Body of pancreas (tissue), 4 donors: Measurements from ENCODE around the gene CCDC66.

ENCODE experiments used
- CTCF ChIP-seq, 7 experiments: fragments of 450-650 bp in 4 of 7; fragments of 200-600 bp in 3 of 7; sonication (generic) in 3 of 7; IDR thresholded peaks; one replicate each; pipeline ENCODE4 v1.5.1; 2016 to 2019; ENCODE audit warnings: antibody characterized with exemption in 7 of 7
- POLR2A ChIP-seq, 3 donors: fragments of 450-650 bp; IDR thresholded peaks; one replicate each; pipeline ENCODE4 v1.6.1; 2016; ENCODE audit warnings: antibody characterized with exemption in 3 of 3, mild to moderate bottlenecking in 2 of 3

GRCh38 chr3:56547486-56547885 lies 9.5 kb upstream of the CCDC66 start:
- no peak for TF ChIP-seq CTCF (IDR thresholded peaks at IDR 0.05)
- TF ChIP-seq POLR2A (IDR thresholded peaks at IDR 0.05) = no peak
